ENCODE results near the gene UNC93B1. TPM values are rescaled to one million over a fixed set of nuclear protein-coding genes. Genes with fewer than 3 reads are reported as not detected.
"Not testable (repeated sequence)": the region's sequence is repeated elsewhere in the genome, so short reads cannot be mapped to it uniquely, and the experiment has no call there.

UNC93B1 gene
- total and polyA plus RNA-seq, 7 donors = 1.9 to 5.9 (median 4.5) TPM

DNA sequence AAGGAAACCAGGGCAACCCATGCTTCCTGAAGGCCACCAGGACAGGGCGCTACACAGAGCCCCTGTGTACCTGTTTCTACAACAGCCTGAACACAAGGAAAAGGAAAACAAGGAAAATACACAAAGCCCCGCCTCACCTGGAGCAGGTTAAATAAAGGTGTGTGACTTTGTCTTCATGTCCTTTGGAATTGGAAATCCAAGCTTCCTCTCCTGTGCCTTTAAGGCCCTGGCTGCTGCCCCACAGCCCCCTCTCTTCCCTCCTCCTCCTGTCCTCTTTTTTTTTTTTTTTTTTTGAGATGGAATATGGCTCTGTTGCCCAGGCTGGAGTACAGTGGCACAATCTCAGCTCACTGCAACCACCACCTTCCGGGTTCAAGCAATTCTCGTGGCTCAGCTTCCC lies 57.5 kb downstream of the UNC93B1 start:
- ATAC-seq; DNase-seq; intact Hi-C loops (cut with DNase I); H3K9me3 ChIP-seq; H3K27me3 ChIP-seq (ENCODE audit: insufficient read depth in 3 of 3, low read length in 2 of 3); H3K27ac ChIP-seq; H3K4me3 ChIP-seq; H3K36me3 ChIP-seq (ENCODE audit: insufficient read depth in 1 of 2, low read depth in 1 of 2); H3K4me1 ChIP-seq: not testable (repeated sequence)
- WGBS, 3 donors = 82 to 94% (median 92%) methylated on average over 4 of the region's 4 CpGs

DNA sequence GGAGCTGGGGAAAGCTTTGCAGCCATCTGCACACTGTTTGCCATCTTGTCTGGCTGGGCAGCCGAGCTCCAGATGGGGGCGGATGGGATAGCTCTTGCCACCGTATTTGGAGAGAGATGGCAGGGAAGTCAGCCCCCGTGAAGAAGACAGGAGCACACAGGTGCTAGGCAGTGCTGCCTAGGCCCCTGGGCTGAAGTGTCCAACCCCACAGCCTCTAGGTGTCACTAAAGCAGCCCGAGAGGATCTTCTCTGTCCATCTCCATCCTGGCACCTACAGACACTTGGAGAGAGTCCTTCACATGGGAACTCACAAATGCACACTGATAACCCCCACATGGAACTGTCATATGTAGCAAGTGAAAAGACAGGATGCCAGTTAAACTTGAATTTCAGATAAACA lies 60.5 kb downstream of the UNC93B1 start:
- H3K4me1 ChIP-seq; H3K27me3 ChIP-seq (ENCODE audit: insufficient read depth in 3 of 3, low read length in 2 of 3); ATAC-seq; H3K9me3 ChIP-seq; DNase-seq; H3K4me3 ChIP-seq; H3K27ac ChIP-seq; H3K36me3 ChIP-seq (ENCODE audit: insufficient read depth in 1 of 2, low read depth in 1 of 2); intact Hi-C loops (cut with DNase I): not testable (repeated sequence)
- 25 to 39% (median 34%) methylated on average over 3 to 5 of the region's 5 CpGs for WGBS, 3 donors

Other genes starting within 250 kb of the UNC93B1 start
- gene ALDH3B1, start 6.2 kb upstream of the UNC93B1 start, total RNA-seq = 1 to 10 TPM; 1.7 to 3.3 (median 2.2) TPM
- gene ALDH3B1, start 6.2 kb upstream of the UNC93B1 start, polyA plus RNA-seq = 1 to 10 TPM in 2 of 3 donors, under 1 TPM in 1; 0.83 to 1.8 (median 1.4) TPM
- 100 to 1,000 TPM; 204 to 328 (median 241) TPM for gene NDUFS8, start 26.6 kb upstream of the UNC93B1 start, total RNA-seq
- gene NDUFS8, start 26.6 kb upstream of the UNC93B1 start, polyA plus RNA-seq = 100 to 1,000 TPM; 193 to 390 (median 328) TPM
- gene TCIRG1, start 34.9 kb upstream of the UNC93B1 start, total RNA-seq = 10 to 100 TPM; 11.4 to 14.6 (median 12.7) TPM
- 10 to 100 TPM; 10.9 to 20.1 (median 11.8) TPM for gene TCIRG1, start 34.9 kb upstream of the UNC93B1 start, polyA plus RNA-seq
- gene CHKA, start 117.3 kb upstream of the UNC93B1 start, total RNA-seq = 1 to 10 TPM; 3.6 to 6.9 (median 5.6) TPM
- 10 to 100 TPM in 1 of 3 donors, 1 to 10 TPM in 2; 6.2 to 11.2 (median 6.9) TPM for gene CHKA, start 117.3 kb upstream of the UNC93B1 start, polyA plus RNA-seq
- 10 to 100 TPM; 17.9 to 27.6 (median 26.1) TPM for gene KMT5B, start 209.2 kb upstream of the UNC93B1 start, total RNA-seq
- gene KMT5B, start 209.2 kb upstream of the UNC93B1 start, polyA plus RNA-seq = 10 to 100 TPM in 2 of 3 donors, 1 to 10 TPM in 1; 9.8 to 18.1 (median 11.7) TPM

Data from psoas muscle (tissue), 8 donors.